ENCODE data around the gene OTX1.
"Not testable (repeated sequence)": the region's sequence is repeated elsewhere in the genome, so short reads cannot be mapped to it uniquely, and the experiment has no call there.

OTX1 gene

GRCh38 chr2:63050334-63051041 is at the start of gene OTX1:
OTX1 (plus strand) TSS chr2:63050830; CDS start chr2:63052991, 2,161 bp downstream.
- DNase-seq = peak; percentile 83

GRCh38 chr2:63001576-63001975 is 49.1 kb upstream of the OTX1 start:
- DNase-seq = no peak

GRCh38 chr2:63003351-63003750 is 47.3 kb upstream of the OTX1 start:
- DNase-seq = no peak

- no peak for DNase-seq
These were observed 42.7 kb upstream of the OTX1 start for GRCh38 chr2:63007813-63008458.

- DNase-seq = no peak
These were observed 41.8 kb upstream of the OTX1 start for GRCh38 chr2:63008838-63009237.

- DNase-seq = no peak
These were observed 41.1 kb upstream of the OTX1 start for GRCh38 chr2:63009490-63009889.

GRCh38 chr2:63012541-63012940 is 38.1 kb upstream of the OTX1 start:
- DNase-seq = no peak

- DNase-seq = no peak
These were observed 37.2 kb upstream of the OTX1 start for GRCh38 chr2:63013438-63013837.

- DNase-seq = no peak
These were observed 35.2 kb upstream of the OTX1 start for GRCh38 chr2:63015389-63015788.

- DNase-seq = no peak
These were observed 32.2 kb upstream of the OTX1 start for GRCh38 chr2:63018439-63018838.

GRCh38 chr2:63019686-63020085 is 30.9 kb upstream of the OTX1 start:
- not testable (repeated sequence) for DNase-seq

- peak; percentile 19 for DNase-seq
These were observed 27.2 kb upstream of the OTX1 start for GRCh38 chr2:63023444-63023843.

GRCh38 chr2:63027220-63027619 is 23.4 kb upstream of the OTX1 start:
- no peak for DNase-seq

GRCh38 chr2:63029058-63029457 is 21.6 kb upstream of the OTX1 start:
- no peak for DNase-seq

GRCh38 chr2:63034526-63034925 is 16.1 kb upstream of the OTX1 start:
- no peak for DNase-seq

- DNase-seq = no peak
These were observed 15.5 kb upstream of the OTX1 start for GRCh38 chr2:63035169-63035568.

GRCh38 chr2:63035660-63036059 is 15.0 kb upstream of the OTX1 start:
- no peak for DNase-seq

GRCh38 chr2:63038034-63038433 is 12.6 kb upstream of the OTX1 start:
- DNase-seq = no peak

- DNase-seq = no peak
These were observed 10.0 kb upstream of the OTX1 start for GRCh38 chr2:63040586-63040985.

- no peak for DNase-seq
These were observed 9.0 kb upstream of the OTX1 start for GRCh38 chr2:63041592-63041991.

GRCh38 chr2:63044362-63045327 is 6.0 kb upstream of the OTX1 start:
- no peak for DNase-seq

- no peak for DNase-seq
These were observed 4.1 kb upstream of the OTX1 start for GRCh38 chr2:63046552-63046951.

- no peak for DNase-seq
These were observed 3.7 kb upstream of the OTX1 start for GRCh38 chr2:63046961-63047320.

Measured in activated CD4-positive, alpha-beta T cell treated with anti-CD3 and anti-CD28 coated beads, Interleukin-2, Interleukin-6, amounts not matched to agents 100 ng/mL and 50 ng/mL, durations not matched to agents 16 hours and 8 hours (primary cell).